ENCODE results near the gene RNF133.
"Not testable (repeated sequence)": the region's sequence is repeated elsewhere in the genome, so short reads cannot be mapped to it uniquely, and the experiment has no call there.

RNF133 gene

GRCh38 chr7:122689346-122690109 is 9.4 kb downstream of the RNF133 start:
- no peak for DNase-seq (ENCODE audit: low read depth)

- no peak for DNase-seq (ENCODE audit: low read depth)
Measured at GRCh38 chr7:122688400-122688998, 10.4 kb downstream of the RNF133 start.

- no peak for DNase-seq (ENCODE audit: low read depth)
Measured at GRCh38 chr7:122686360-122686878, 12.5 kb downstream of the RNF133 start.

- no peak for DNase-seq (ENCODE audit: low read depth)
Measured at GRCh38 chr7:122684504-122684903, 14.4 kb downstream of the RNF133 start.

- no peak for DNase-seq (ENCODE audit: low read depth)
Measured at GRCh38 chr7:122682815-122683550, 15.9 kb downstream of the RNF133 start.

- DNase-seq (ENCODE audit: low read depth), result not testable (repeated sequence)
Measured at GRCh38 chr7:122681186-122681585, 17.7 kb downstream of the RNF133 start.

- no peak for DNase-seq (ENCODE audit: low read depth)
Measured at GRCh38 chr7:122679813-122680212, 19.1 kb downstream of the RNF133 start.

GRCh38 chr7:122679269-122679709 is 19.6 kb downstream of the RNF133 start:
- DNase-seq (ENCODE audit: low read depth), result not testable (repeated sequence)

GRCh38 chr7:122677149-122677548 is 21.8 kb downstream of the RNF133 start:
- DNase-seq (ENCODE audit: low read depth), result no peak

- DNase-seq (ENCODE audit: low read depth), result no peak
Measured at GRCh38 chr7:122676466-122676865, 22.5 kb downstream of the RNF133 start.

- no peak for DNase-seq (ENCODE audit: low read depth)
Measured at GRCh38 chr7:122675621-122676020, 23.3 kb downstream of the RNF133 start.

- DNase-seq (ENCODE audit: low read depth), result no peak
Measured at GRCh38 chr7:122675011-122675410, 23.9 kb downstream of the RNF133 start.

GRCh38 chr7:122674502-122674901 is 24.4 kb downstream of the RNF133 start:
- DNase-seq (ENCODE audit: low read depth), result no peak

GRCh38 chr7:122673951-122674350 is 25.0 kb downstream of the RNF133 start:
- DNase-seq (ENCODE audit: low read depth), result no peak

GRCh38 chr7:122672536-122672935 is 26.4 kb downstream of the RNF133 start:
- no peak for DNase-seq (ENCODE audit: low read depth)

- DNase-seq (ENCODE audit: low read depth), result no peak
Measured at GRCh38 chr7:122663733-122664132, 35.2 kb downstream of the RNF133 start.

- no peak for DNase-seq (ENCODE audit: low read depth)
Measured at GRCh38 chr7:122658856-122659255, 40.1 kb downstream of the RNF133 start.

- DNase-seq (ENCODE audit: low read depth), result no peak
Measured at GRCh38 chr7:122653685-122654084, 45.2 kb downstream of the RNF133 start.

GRCh38 chr7:122652876-122653275 is 46.0 kb downstream of the RNF133 start:
- DNase-seq (ENCODE audit: low read depth), result no peak

- DNase-seq (ENCODE audit: low read depth), result no peak
Measured at GRCh38 chr7:122651451-122651850, 47.5 kb downstream of the RNF133 start.

All from stimulated activated CD8-positive, alpha-beta memory T cell treated with anti-CD3 and anti-CD28 coated beads, Interleukin-12 subunit alpha, Interleukin-12 subunit beta, amount 100 ng/mL, for 4 hours (primary cell).